Activated T-cell treated with anti-CD3 and anti-CD28 coated beads, Interleukin-2, amount 50 U/mL, for 72 hours (primary cell): ENCODE data around the gene CYP2A6. TPM values are rescaled to one million over a fixed set of nuclear protein-coding genes. Genes with fewer than 3 reads are reported as not detected.
A peak's percentile ranks its signal among the peaks of the same experiment; 100 is the strongest.
"Not testable (repeated sequence)": the region's sequence is repeated elsewhere in the genome, so short reads cannot be mapped to it uniquely, and the experiment has no call there.

Experiments
- ATAC-seq, 2 donors: fragments of 150-1000 bp; cut with Tn5 transposase; replicated peaks in 1 of 2; 2 replicates each; pipeline ENCODE4 v1.10.0; 2021; ENCODE audit warnings: moderate library complexity in 2 of 2, mild to moderate bottlenecking in 1 of 2
- DNase-seq, 2 donors: peaks; one replicate each; pipeline ENCODE4 v3.0.0; 2021 to 2022; ENCODE audit warnings: mixed read lengths in 1 of 2
- H3K27ac Mint-ChIP-seq: one replicate; pipeline ENCODE4 v1.8.0; 2022; ENCODE audit warnings: mild to moderate bottlenecking, moderate library complexity, mixed read lengths
- H3K27me3 Mint-ChIP-seq: one replicate; pipeline ENCODE4 v1.8.0; 2022; ENCODE audit warnings: low read depth, mixed read lengths
- H3K36me3 Mint-ChIP-seq, 2 donors: one replicate each; pipeline ENCODE4 v1.8.0; 2022; ENCODE audit warnings: mixed read lengths in 2 of 2, mild to moderate bottlenecking in 1 of 2; ENCODE audit not compliant: insufficient read depth in 2 of 2
- H3K4me1 Mint-ChIP-seq: one replicate; pipeline ENCODE4 v1.8.0; 2022; ENCODE audit warnings: low read depth, mixed read lengths
- H3K4me3 Mint-ChIP-seq, 2 donors: one replicate each; pipeline ENCODE4 v1.8.0; 2022; ENCODE audit warnings: mild to moderate bottlenecking in 2 of 2, mixed read lengths in 2 of 2, moderate library complexity in 2 of 2
- H3K9me3 Mint-ChIP-seq, 2 donors: one replicate each; pipeline ENCODE4 v1.8.0; 2022; ENCODE audit warnings: mixed read lengths in 2 of 2
- total RNA-seq, 2 donors: library from RNA; stranded (reverse); gene quantifications; one replicate each; pipeline ENCODE4 v1.2.3, GENCODE V29; 2022

The CYP2A6 gene, protein sequence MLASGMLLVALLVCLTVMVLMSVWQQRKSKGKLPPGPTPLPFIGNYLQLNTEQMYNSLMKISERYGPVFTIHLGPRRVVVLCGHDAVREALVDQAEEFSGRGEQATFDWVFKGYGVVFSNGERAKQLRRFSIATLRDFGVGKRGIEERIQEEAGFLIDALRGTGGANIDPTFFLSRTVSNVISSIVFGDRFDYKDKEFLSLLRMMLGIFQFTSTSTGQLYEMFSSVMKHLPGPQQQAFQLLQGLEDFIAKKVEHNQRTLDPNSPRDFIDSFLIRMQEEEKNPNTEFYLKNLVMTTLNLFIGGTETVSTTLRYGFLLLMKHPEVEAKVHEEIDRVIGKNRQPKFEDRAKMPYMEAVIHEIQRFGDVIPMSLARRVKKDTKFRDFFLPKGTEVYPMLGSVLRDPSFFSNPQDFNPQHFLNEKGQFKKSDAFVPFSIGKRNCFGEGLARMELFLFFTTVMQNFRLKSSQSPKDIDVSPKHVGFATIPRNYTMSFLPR
- not detected for total RNA-seq

DNA sequence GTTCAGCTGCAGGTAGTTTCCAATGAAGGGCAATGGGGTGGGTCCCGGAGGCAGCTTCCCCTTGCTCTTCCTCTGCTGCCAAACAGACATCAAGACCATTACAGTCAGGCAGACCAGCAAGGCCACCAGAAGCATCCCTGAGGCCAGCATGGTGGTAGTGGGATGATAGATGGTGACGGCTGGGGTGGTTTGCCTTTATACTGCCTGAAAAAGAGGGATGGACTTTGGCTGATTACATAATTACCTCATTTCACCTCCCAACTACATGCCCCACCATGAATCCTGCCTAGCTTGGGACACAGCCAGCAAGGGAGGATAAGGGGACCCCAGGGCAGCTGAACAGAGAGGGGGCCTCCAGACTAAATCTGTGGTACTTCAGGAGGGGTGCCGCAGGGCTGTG is at the start of gene CYP2A6:
TSS of gene CYP2A6 (minus strand) at position 171 of the 400 bp plus-strand sequence. CDS start at position 150, 21 bp downstream.
- peak within 1 kb of the TSS; percentile 10 for H3K27ac Mint-ChIP-seq

GRCh38 chr19:40899964-40900363 is 49.7 kb upstream of the CYP2A6 start:
- H3K9me3 Mint-ChIP-seq, H3K27ac Mint-ChIP-seq, H3K36me3 Mint-ChIP-seq: not testable (repeated sequence)
- H3K4me3 Mint-ChIP-seq, result peak overlapping the region; percentile 36 to 48
- DNase-seq (peak; percentile 29 to 47), ATAC-seq (peak; percentile 65 to 67)
- peaks cover 43% of the 10 kb centered on the region for H3K4me1 Mint-ChIP-seq
- peaks cover 20% of the 10 kb centered on the region for H3K27me3 Mint-ChIP-seq

More for the DNA sequence above, at the start of gene CYP2A6:
- H3K4me1 Mint-ChIP-seq, result peaks cover 14% of the 10 kb centered on the region
- H3K9me3 Mint-ChIP-seq, DNase-seq, ATAC-seq, H3K36me3 Mint-ChIP-seq: not testable (repeated sequence)
- H3K27me3 Mint-ChIP-seq, result peaks cover 44% of the 10 kb centered on the region
- peak within 1 kb of the TSS; percentile 40 to 69 for H3K4me3 Mint-ChIP-seq

- not testable (repeated sequence) for H3K27ac Mint-ChIP-seq, H3K9me3 Mint-ChIP-seq, H3K36me3 Mint-ChIP-seq
- peaks cover 32% of the 10 kb centered on the region for H3K27me3 Mint-ChIP-seq
- peak overlapping the region in 1 of 2 donors; percentile 5 for H3K4me3 Mint-ChIP-seq
- DNase-seq (peak; percentile 12 to 28), ATAC-seq (peak; percentile 94 to 95)
- peaks cover 43% of the 10 kb centered on the region for H3K4me1 Mint-ChIP-seq
Observed at GRCh38 chr19:40896843-40897789, 46.9 kb upstream of the CYP2A6 start.

DNA sequence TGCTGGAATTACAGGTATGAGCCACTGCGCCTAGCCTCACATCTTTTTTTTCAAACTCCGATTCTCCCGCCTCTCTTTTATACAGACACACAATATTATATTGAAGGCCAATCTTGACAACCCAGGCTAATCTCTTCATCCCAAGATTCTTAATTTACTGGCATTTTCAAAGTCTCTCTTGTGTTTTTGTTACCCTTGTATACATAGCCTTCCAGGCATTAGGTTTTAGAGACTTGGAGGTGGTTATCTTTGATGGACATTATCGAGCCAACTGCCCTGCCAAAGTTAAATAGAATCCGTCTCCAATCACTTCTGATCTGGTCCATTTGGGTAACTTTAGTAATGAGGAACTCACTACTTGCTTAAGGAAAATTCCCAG is 46.2 kb upstream of the CYP2A6 start:
- ATAC-seq, result no peak

GRCh38 chr19:40893112-40893511 is 42.9 kb upstream of the CYP2A6 start:
- Mint-ChIP-seq H3K27ac (peak overlapping the region; percentile 41), H3K36me3 (peaks cover 0 to 2% of the 10 kb centered on the region in 2 donors), H3K4me1 (peaks cover 24% of the 10 kb centered on the region), H3K4me3 (no peak overlapping the region), H3K9me3 (no peaks in the 10 kb centered on the region), H3K27me3 (peaks cover 39% of the 10 kb centered on the region)
- ATAC-seq, result no peak
- no peak for DNase-seq

More for the DNA sequence above, 46.2 kb upstream of the CYP2A6 start:
- DNase-seq, result no peak
- Mint-ChIP-seq H3K4me1 (peaks cover 43% of the 10 kb centered on the region), H3K9me3 (no peaks in the 10 kb centered on the region), H3K27ac (no peak overlapping the region), H3K4me3 (no peak overlapping the region), H3K36me3 (peaks cover 0 to 2% of the 10 kb centered on the region in 2 donors), H3K27me3 (peaks cover 33% of the 10 kb centered on the region)

DNA sequence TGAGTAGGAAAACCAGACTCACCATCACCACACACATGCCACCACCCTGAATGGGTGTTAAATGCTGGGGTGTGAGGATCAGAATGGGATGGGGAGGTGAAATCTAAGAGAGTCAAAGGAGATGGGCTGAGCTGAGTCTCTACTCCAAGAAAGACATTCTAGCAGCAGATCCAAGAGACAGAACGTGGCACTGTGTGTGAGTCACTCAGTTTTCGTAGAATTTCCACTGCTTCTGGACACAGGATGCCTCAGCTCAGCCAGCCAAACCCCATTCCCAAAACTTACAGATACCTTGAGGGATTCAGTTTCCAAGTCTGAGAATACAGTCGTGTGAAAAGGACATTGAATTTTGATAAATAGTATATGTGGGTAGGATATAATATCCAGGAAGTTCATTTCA is 39.1 kb upstream of the CYP2A6 start:
- H3K9me3 Mint-ChIP-seq, result no peaks in the 10 kb centered on the region
- ATAC-seq (no peak), DNase-seq (no peak)
- H3K4me1 Mint-ChIP-seq, result no peaks in the 10 kb centered on the region
- peaks cover 27% of the 10 kb centered on the region for H3K27me3 Mint-ChIP-seq
- no peak overlapping the region for H3K27ac Mint-ChIP-seq
- H3K36me3 Mint-ChIP-seq, result no peaks in the 10 kb centered on the region
- no peak overlapping the region for H3K4me3 Mint-ChIP-seq

GRCh38 chr19:40888191-40888590 is 37.9 kb upstream of the CYP2A6 start:
- ATAC-seq (no peak), DNase-seq (no peak)
- Mint-ChIP-seq H3K4me3 (no peak overlapping the region), H3K4me1 (no peaks in the 10 kb centered on the region), H3K9me3 (no peaks in the 10 kb centered on the region), H3K36me3 (no peaks in the 10 kb centered on the region), H3K27ac (no peak overlapping the region), H3K27me3 (peaks cover 20% of the 10 kb centered on the region)

GRCh38 chr19:40884187-40884931 is 34.1 kb upstream of the CYP2A6 start:
- DNase-seq, H3K27ac Mint-ChIP-seq, H3K9me3 Mint-ChIP-seq, H3K4me1 Mint-ChIP-seq, H3K4me3 Mint-ChIP-seq, H3K36me3 Mint-ChIP-seq, ATAC-seq: not testable (repeated sequence)
- H3K27me3 Mint-ChIP-seq, result peaks cover 22% of the 10 kb centered on the region

DNA sequence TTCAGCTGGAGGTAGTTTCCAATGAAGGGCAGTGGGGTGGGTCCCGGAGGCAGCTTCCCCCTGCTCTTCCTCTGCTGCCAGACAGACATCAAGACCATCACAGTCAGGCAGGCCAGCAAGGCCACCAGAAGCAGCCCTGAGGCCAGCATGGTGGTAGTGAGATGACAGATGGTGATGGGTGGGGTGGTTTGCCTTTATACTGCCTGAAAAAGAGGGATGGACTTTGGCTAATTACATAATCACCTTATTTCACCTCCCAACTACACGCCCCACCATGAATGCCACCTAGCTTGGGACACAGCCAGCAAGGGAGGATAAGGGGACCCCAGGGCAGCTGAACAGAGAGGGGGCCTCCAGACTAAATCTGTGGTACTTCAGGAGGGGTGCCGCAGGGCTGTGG is 31.8 kb upstream of the CYP2A6 start, which contains the start of gene CYP2A7:
TSS of gene CYP2A7 (minus strand) at position 170 of the 400 bp plus-strand sequence. CDS start at position 149, 21 bp downstream.
- not testable (repeated sequence) for H3K9me3 Mint-ChIP-seq, H3K4me3 Mint-ChIP-seq, H3K4me1 Mint-ChIP-seq, ATAC-seq, H3K36me3 Mint-ChIP-seq, H3K27ac Mint-ChIP-seq, DNase-seq
- peaks cover 26% of the 10 kb centered on the region for H3K27me3 Mint-ChIP-seq

- not testable (repeated sequence) for H3K4me3 Mint-ChIP-seq, DNase-seq, H3K9me3 Mint-ChIP-seq, H3K36me3 Mint-ChIP-seq, ATAC-seq, H3K27ac Mint-ChIP-seq
- peaks cover 23% of the 10 kb centered on the region for H3K4me1 Mint-ChIP-seq
- H3K27me3 Mint-ChIP-seq, result peaks cover 32% of the 10 kb centered on the region
Observed at GRCh38 chr19:40879349-40879748, 29.1 kb upstream of the CYP2A6 start.

DNA sequence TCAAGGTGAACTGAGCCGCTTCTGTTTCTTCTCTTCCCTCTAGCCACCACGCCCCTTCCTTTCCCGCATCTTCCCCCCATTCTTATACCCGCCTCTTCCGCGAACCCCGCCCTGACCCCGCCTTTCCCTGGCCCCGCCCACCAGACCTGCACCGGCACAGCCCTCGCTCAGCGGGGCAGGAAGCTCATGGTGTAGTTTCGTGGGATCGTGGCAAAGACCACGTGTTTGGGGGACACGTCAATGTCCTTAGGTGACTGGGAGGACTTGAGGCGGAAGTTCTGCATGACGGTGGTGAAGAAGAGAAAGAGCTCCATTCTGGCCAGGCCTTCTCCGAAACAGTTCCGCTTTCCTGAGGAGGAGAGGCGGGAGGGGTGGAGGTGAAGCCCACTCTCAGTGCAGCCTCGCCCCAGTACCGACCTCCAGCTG is 25.3 kb upstream of the CYP2A6 start:
- Mint-ChIP-seq H3K4me3 (peak overlapping the region; percentile 57 to 73), H3K27me3 (peaks cover 24% of the 10 kb centered on the region), H3K4me1 (peaks cover 23% of the 10 kb centered on the region)
- H3K36me3 Mint-ChIP-seq, H3K27ac Mint-ChIP-seq, H3K9me3 Mint-ChIP-seq: not testable (repeated sequence)
- DNase-seq (peak; percentile 92 to 93), ATAC-seq (peak; percentile 98 to 99)

- H3K4me1 Mint-ChIP-seq, result peaks cover 18% of the 10 kb centered on the region
- peak overlapping the region; percentile 57 to 73 for H3K4me3 Mint-ChIP-seq
- ATAC-seq, H3K27ac Mint-ChIP-seq, DNase-seq, H3K9me3 Mint-ChIP-seq, H3K36me3 Mint-ChIP-seq: not testable (repeated sequence)
- H3K27me3 Mint-ChIP-seq, result peaks cover 24% of the 10 kb centered on the region
Observed at GRCh38 chr19:40874874-40875273, 24.6 kb upstream of the CYP2A6 start.
